ENCODE data around the gene P2RX2.

DNA sequence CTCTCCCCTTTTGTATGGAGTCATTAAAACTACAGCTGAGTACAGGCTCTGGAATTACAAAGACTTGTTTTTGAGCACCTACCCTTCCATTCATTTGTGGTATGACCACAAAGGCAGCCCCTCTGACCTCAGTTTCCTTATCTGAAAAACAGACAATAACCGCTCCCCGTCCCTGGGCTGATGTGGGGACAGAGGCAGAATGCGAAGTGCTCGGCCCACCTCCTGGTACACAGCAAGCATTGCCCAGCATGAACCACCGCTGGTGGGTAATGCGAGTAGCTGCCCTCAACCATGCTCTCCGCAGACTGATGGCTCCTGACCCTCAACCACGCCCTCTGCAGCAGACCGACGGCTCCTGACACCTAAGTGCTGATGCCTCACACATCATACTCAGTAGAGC, 22.4 kb downstream of the P2RX2 start:
- TF ChIP-seq CTCF (IDR thresholded peaks at IDR 0.05) = no peak
- no peak for TF ChIP-seq POLR2AphosphoS5 (IDR thresholded peaks at IDR 0.05)
